Aorta (tissue), 5 donors: Measurements from ENCODE around the gene SH2D3C. TPM values are rescaled to one million over a fixed set of nuclear protein-coding genes. Genes with fewer than 3 reads are reported as not detected.
A peak's percentile ranks its signal among the peaks of the same experiment; 100 is the strongest.
"Not testable (repeated sequence)": the region's sequence is repeated elsewhere in the genome, so short reads cannot be mapped to it uniquely, and the experiment has no call there.

Experiments used
- ATAC-seq: fragments of 200-7000 bp; cut with Tn5 transposase; one replicate; pipeline ENCODE4 v1.9.1; 2022; ENCODE audit warnings: moderate library complexity; ENCODE audit not compliant: low FRiP score
- DNase-seq, 2 donors: peaks; one replicate each; pipeline ENCODE4 v3.0.0-alpha.2; 2020
- H3K27ac ChIP-seq, 2 donors: one replicate each; pipeline ENCODE4 v1.5.1; 2013; ENCODE audit warnings: low read length in 2 of 2, mild to moderate bottlenecking in 2 of 2, moderate library complexity in 2 of 2, control low read depth in 1 of 2, inconsistent platforms in 1 of 2, low read depth in 1 of 2
- H3K27me3 ChIP-seq, 2 donors: one replicate each; pipeline ENCODE4 v1.6.1; 2013; ENCODE audit warnings: control low read depth in 1 of 2, low read length in 1 of 2, mild to moderate bottlenecking in 1 of 2, moderate library complexity in 1 of 2; ENCODE audit not compliant: insufficient read depth in 2 of 2, control insufficient read depth in 1 of 2
- H3K36me3 ChIP-seq, 2 donors: one replicate each; pipeline ENCODE4 v1.6.1; 2013; ENCODE audit warnings: control low read depth in 1 of 2, low read length in 1 of 2, mild to moderate bottlenecking in 1 of 2; ENCODE audit not compliant: insufficient read depth in 2 of 2, control insufficient read depth in 1 of 2
- H3K4me1 ChIP-seq, 2 donors: one replicate each; pipeline ENCODE4 v1.6.1; 2013; ENCODE audit warnings: low read length in 2 of 2, control low read depth in 1 of 2, mild to moderate bottlenecking in 1 of 2, moderate library complexity in 1 of 2; ENCODE audit not compliant: insufficient read depth in 2 of 2, control insufficient read depth in 1 of 2
- H3K4me3 ChIP-seq, 2 donors: one replicate each; pipeline ENCODE4 v1.5.1; 2013; ENCODE audit warnings: low read length in 2 of 2, control low read depth in 1 of 2, mild to moderate bottlenecking in 1 of 2
- H3K9me3 ChIP-seq: one replicate; pipeline ENCODE4 v1.6.1; 2013; ENCODE audit warnings: mild to moderate bottlenecking, low read length; ENCODE audit not compliant: control insufficient read depth
- WGBS, 2 donors: extraction: QIAGEN DNeasy Blood & Tissue Kit; methylation state at CpG; one replicate each; pipeline ENCODE4 v1.1.7; 2013; 5-methylcytosine and 5-hydroxymethylcytosine counted together
- intact Hi-C, 2 donors: fragments of 100-400 bp; cut with DNase I; formaldehyde crosslinking; loops; one replicate each; pipeline versions ENCODE4 v1.14.2 to v1.15.0; 2022
- polyA plus RNA-seq, 2 donors: library from polyadenylated mRNA; stranded (reverse); fragments of 200-250 nt; gene quantifications; one replicate each; pipeline ENCODE4 v1.2.3, GENCODE V29; 2013
- total RNA-seq, 2 donors: library from RNA; stranded (reverse); fragmentation: NEBNext Ultra II Directional; extraction: Animal tissue kit (Norgen Biotek cat#: 25700); gene quantifications; one replicate each; pipeline ENCODE4 v1.2.1, GENCODE V29; 2021
- donor health status: healthy with polysubstance abuse.
- donor health status: Bipolar disorder and iron deficiency.
- donor health status: DM: no; HTN: no; CAD: no.
- donor health status: DM: no; HTN: no; CAD: no.
- donor health status: DM: yes; HTN: yes; CAD: no.

The SH2D3C gene
- total and polyA plus RNA-seq, 4 donors: 0.13 to 34.8 (median 10.8) TPM

GRCh38 chr9:127763918-127764384 is 14.5 kb downstream of the SH2D3C start:
- DNase-seq (peak in 1 of 2 donors; percentile 80), ATAC-seq (peak; percentile 49)
- Histone ChIP-seq H3K4me1 (no peaks in the 10 kb centered on the region), H3K27ac (no peak overlapping the region), H3K9me3 (no peaks in the 10 kb centered on the region), H3K36me3 (no peaks in the 10 kb centered on the region), H3K4me3 (no peak overlapping the region), H3K27me3 (no peaks in the 10 kb centered on the region)
- intact Hi-C loops: no loop called here
- 59 to 64% methylated on average over 7 of the region's 7 CpGs for WGBS, 2 donors

- Histone ChIP-seq H3K9me3 (no peaks in the 10 kb centered on the region), H3K4me1 (no peaks in the 10 kb centered on the region), H3K27me3 (no peaks in the 10 kb centered on the region), H3K36me3 (no peaks in the 10 kb centered on the region), H3K4me3 (no peak overlapping the region), H3K27ac (no peak overlapping the region)
- intact Hi-C loops: no loop called here
- DNase-seq: peak; percentile 76 to 80
- 58 to 62% methylated on average over 16 of the region's 16 CpGs for WGBS, 2 donors
- peak; percentile 57 for ATAC-seq
Measured at GRCh38 chr9:127762111-127762676, 16.3 kb downstream of the SH2D3C start.

- Histone ChIP-seq H3K27ac (no peak overlapping the region), H3K4me1 (no peaks in the 10 kb centered on the region), H3K36me3 (no peaks in the 10 kb centered on the region), H3K4me3 (no peak overlapping the region), H3K27me3 (no peaks in the 10 kb centered on the region), H3K9me3 (no peaks in the 10 kb centered on the region)
- DNase-seq: no peak
- 67 to 73% methylated on average over 5 of the region's 5 CpGs for WGBS, 2 donors
- peak; percentile 8 for ATAC-seq
- intact Hi-C loops: no loop called here
Measured at GRCh38 chr9:127761491-127761956, 16.9 kb downstream of the SH2D3C start.

GRCh38 chr9:127761061-127761460 is 17.4 kb downstream of the SH2D3C start:
- Histone ChIP-seq H3K9me3 (no peaks in the 10 kb centered on the region), H3K4me3 (no peak overlapping the region), H3K27ac (no peak overlapping the region), H3K4me1 (no peaks in the 10 kb centered on the region), H3K36me3 (no peaks in the 10 kb centered on the region), H3K27me3 (no peaks in the 10 kb centered on the region)
- WGBS, 2 donors: 87 to 89% methylated on average over 5 of the region's 5 CpGs
- intact Hi-C loops: no loop called here
- DNase-seq (no peak), ATAC-seq (no peak)

GRCh38 chr9:127758843-127759242 is 19.6 kb downstream of the SH2D3C start:
- Histone ChIP-seq H3K27ac (no peak overlapping the region), H3K9me3 (no peaks in the 10 kb centered on the region), H3K27me3 (no peaks in the 10 kb centered on the region), H3K4me1 (no peaks in the 10 kb centered on the region), H3K4me3 (no peak overlapping the region), H3K36me3 (no peaks in the 10 kb centered on the region)
- DNase-seq (no peak), ATAC-seq (no peak)
- WGBS, 2 donors: 83 to 85% methylated on average over 5 of the region's 5 CpGs
- intact Hi-C loops: no loop called here

- H3K27me3 ChIP-seq, intact Hi-C loops, DNase-seq, H3K36me3 ChIP-seq, H3K4me3 ChIP-seq, H3K9me3 ChIP-seq, H3K27ac ChIP-seq, ATAC-seq, H3K4me1 ChIP-seq: not testable (repeated sequence)
- 78 to 79% methylated on average over 11 of the region's 11 CpGs for WGBS, 2 donors
Measured at GRCh38 chr9:127756776-127757175, 21.7 kb downstream of the SH2D3C start.

- H3K9me3 ChIP-seq: no peaks in the 10 kb centered on the region
- ATAC-seq: no peak
- H3K27me3 ChIP-seq: no peaks in the 10 kb centered on the region
- intact Hi-C loops: no loop called here
- H3K4me3 ChIP-seq: no peak overlapping the region
- H3K27ac ChIP-seq: no peak overlapping the region
- no peak for DNase-seq
- WGBS, 2 donors: 92 to 98% methylated on average over 3 of the region's 3 CpGs
- no peaks in the 10 kb centered on the region for H3K36me3 ChIP-seq
- no peaks in the 10 kb centered on the region for H3K4me1 ChIP-seq
Measured at GRCh38 chr9:127756233-127756632, 22.2 kb downstream of the SH2D3C start.

GRCh38 chr9:127755061-127756060 is 23.1 kb downstream of the SH2D3C start:
- no peaks in the 10 kb centered on the region for H3K4me1 ChIP-seq
- no peaks in the 10 kb centered on the region for H3K27me3 ChIP-seq
- intact Hi-C loops: no loop called here
- WGBS, 2 donors: 17 to 19% methylated on average over 38 to 61 of the region's 61 CpGs
- H3K9me3 ChIP-seq: no peaks in the 10 kb centered on the region
- ATAC-seq: peak; percentile 59
- no peak overlapping the region for H3K4me3 ChIP-seq
- no peak for DNase-seq
- no peaks in the 10 kb centered on the region for H3K36me3 ChIP-seq
- H3K27ac ChIP-seq: no peak overlapping the region
